PFSK-1 (cell line): ENCODE measurements around the gene FAM136A.

Experiments used
- FOXP2 ChIP-seq: optimal IDR thresholded peaks from 2 replicates; pipeline ENCODE3; 2011; ENCODE audit warnings: borderline replicate concordance, control low read depth, inconsistent platforms; ENCODE audit not compliant: insufficient read depth; ENCODE audit errors: extremely low read length, extremely low read depth
- POLR2AphosphoS5 ChIP-seq: IDR thresholded peaks from 2 replicates; pipeline ENCODE4 v1.6.1; 2012; ENCODE audit warnings: low read depth, mild to moderate bottlenecking, control low read depth, low read length, moderate library complexity
- SIN3A ChIP-seq: IDR thresholded peaks from 2 replicates; pipeline ENCODE4 v1.6.1; 2012; ENCODE audit warnings: mild to moderate bottlenecking, low read length, moderate library complexity, borderline replicate concordance; ENCODE audit not compliant: insufficient read depth
- TAF1 ChIP-seq: IDR thresholded peaks from 2 replicates; pipeline ENCODE4 v1.6.1; 2012; ENCODE audit warnings: low read length, control low read depth, borderline replicate concordance; ENCODE audit not compliant: insufficient read depth
- TF ChIP-seq, protein P1 (sequence below), 2 experiments: IDR thresholded peaks; 2 replicates each; pipeline versions ENCODE4 v1.6.1 to v1.8.0; 2011 to 2012; ENCODE audit warnings: low read depth in 2 of 2, low read length in 2 of 2, control low read depth in 1 of 2, inconsistent platforms in 1 of 2, mild to moderate bottlenecking in 1 of 2, moderate library complexity in 1 of 2; ENCODE audit not compliant: insufficient read depth in 1 of 2

The FAM136A gene

GRCh38 chr2:70330476-70330875 is 28.6 kb upstream of the FAM136A start:
- TF ChIP-seq FOXP2 (no peak), SIN3A (no peak), TAF1 (no peak), POLR2AphosphoS5 (no peak)
- TF ChIP-seq, protein P1, sequence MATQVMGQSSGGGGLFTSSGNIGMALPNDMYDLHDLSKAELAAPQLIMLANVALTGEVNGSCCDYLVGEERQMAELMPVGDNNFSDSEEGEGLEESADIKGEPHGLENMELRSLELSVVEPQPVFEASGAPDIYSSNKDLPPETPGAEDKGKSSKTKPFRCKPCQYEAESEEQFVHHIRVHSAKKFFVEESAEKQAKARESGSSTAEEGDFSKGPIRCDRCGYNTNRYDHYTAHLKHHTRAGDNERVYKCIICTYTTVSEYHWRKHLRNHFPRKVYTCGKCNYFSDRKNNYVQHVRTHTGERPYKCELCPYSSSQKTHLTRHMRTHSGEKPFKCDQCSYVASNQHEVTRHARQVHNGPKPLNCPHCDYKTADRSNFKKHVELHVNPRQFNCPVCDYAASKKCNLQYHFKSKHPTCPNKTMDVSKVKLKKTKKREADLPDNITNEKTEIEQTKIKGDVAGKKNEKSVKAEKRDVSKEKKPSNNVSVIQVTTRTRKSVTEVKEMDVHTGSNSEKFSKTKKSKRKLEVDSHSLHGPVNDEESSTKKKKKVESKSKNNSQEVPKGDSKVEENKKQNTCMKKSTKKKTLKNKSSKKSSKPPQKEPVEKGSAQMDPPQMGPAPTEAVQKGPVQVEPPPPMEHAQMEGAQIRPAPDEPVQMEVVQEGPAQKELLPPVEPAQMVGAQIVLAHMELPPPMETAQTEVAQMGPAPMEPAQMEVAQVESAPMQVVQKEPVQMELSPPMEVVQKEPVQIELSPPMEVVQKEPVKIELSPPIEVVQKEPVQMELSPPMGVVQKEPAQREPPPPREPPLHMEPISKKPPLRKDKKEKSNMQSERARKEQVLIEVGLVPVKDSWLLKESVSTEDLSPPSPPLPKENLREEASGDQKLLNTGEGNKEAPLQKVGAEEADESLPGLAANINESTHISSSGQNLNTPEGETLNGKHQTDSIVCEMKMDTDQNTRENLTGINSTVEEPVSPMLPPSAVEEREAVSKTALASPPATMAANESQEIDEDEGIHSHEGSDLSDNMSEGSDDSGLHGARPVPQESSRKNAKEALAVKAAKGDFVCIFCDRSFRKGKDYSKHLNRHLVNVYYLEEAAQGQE (IDR thresholded peaks at IDR 0.05; ENCODE audit: insufficient read depth in 1 of 2, low read depth in 2 of 2, low read length in 2 of 2), result no peak

- no peak for TF ChIP-seq TAF1
- TF ChIP-seq POLR2AphosphoS5, result no peak
- TF ChIP-seq, protein P1 (IDR thresholded peaks at IDR 0.05; ENCODE audit: insufficient read depth in 1 of 2, low read depth in 2 of 2, low read length in 2 of 2), result no peak
- TF ChIP-seq SIN3A, result no peak
- TF ChIP-seq FOXP2, result no peak
Measured at GRCh38 chr2:70328921-70329561, 27.2 kb upstream of the FAM136A start.

GRCh38 chr2:70325875-70326274 is 24.0 kb upstream of the FAM136A start:
- TF ChIP-seq SIN3A (no peak), FOXP2 (no peak), POLR2AphosphoS5 (no peak), TAF1 (no peak)
- TF ChIP-seq, protein P1 (IDR thresholded peaks at IDR 0.05; ENCODE audit: insufficient read depth in 1 of 2, low read depth in 2 of 2, low read length in 2 of 2), result no peak

GRCh38 chr2:70322518-70322917 is 20.7 kb upstream of the FAM136A start:
- TF ChIP-seq POLR2AphosphoS5 (no peak), SIN3A (no peak), TAF1 (no peak), FOXP2 (no peak)
- TF ChIP-seq, protein P1 (IDR thresholded peaks at IDR 0.05; ENCODE audit: insufficient read depth in 1 of 2, low read depth in 2 of 2, low read length in 2 of 2), result no peak

DNA sequence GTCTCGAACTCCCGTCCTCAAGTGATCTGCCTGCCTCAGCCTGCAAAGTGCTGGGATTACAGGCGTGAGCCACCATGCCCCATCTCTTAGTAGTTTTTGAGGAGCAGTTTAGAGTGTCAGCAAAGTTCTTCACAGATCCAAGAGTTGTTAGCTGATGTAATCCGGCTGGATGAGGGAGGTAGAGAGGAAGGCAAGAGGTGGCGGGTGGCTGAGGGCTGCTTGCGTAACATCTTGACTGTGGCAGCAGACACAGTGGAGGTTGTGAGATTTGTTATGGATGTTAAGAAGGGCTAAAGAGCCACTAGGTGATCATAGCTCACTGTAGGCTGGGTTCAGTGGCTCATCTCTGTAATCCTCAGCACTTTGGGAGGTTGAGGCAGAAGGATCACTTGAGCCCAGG is 19.5 kb upstream of the FAM136A start:
- TF ChIP-seq FOXP2, result no peak
- no peak for TF ChIP-seq SIN3A
